Stimulated activated CD8-positive, alpha-beta memory T cell treated with anti-CD3 and anti-CD28 coated beads, Interleukin-2, amount 100 ng/mL, for 1 hour (primary cell): ENCODE data around the gene IL1F10.

ENCODE experiments used
- DNase-seq, 2 donors: peaks; one replicate each; pipeline ENCODE4 v3.0.0-alpha.2; 2020; ENCODE audit warnings: low read depth in 2 of 2

The IL1F10 gene

DNA sequence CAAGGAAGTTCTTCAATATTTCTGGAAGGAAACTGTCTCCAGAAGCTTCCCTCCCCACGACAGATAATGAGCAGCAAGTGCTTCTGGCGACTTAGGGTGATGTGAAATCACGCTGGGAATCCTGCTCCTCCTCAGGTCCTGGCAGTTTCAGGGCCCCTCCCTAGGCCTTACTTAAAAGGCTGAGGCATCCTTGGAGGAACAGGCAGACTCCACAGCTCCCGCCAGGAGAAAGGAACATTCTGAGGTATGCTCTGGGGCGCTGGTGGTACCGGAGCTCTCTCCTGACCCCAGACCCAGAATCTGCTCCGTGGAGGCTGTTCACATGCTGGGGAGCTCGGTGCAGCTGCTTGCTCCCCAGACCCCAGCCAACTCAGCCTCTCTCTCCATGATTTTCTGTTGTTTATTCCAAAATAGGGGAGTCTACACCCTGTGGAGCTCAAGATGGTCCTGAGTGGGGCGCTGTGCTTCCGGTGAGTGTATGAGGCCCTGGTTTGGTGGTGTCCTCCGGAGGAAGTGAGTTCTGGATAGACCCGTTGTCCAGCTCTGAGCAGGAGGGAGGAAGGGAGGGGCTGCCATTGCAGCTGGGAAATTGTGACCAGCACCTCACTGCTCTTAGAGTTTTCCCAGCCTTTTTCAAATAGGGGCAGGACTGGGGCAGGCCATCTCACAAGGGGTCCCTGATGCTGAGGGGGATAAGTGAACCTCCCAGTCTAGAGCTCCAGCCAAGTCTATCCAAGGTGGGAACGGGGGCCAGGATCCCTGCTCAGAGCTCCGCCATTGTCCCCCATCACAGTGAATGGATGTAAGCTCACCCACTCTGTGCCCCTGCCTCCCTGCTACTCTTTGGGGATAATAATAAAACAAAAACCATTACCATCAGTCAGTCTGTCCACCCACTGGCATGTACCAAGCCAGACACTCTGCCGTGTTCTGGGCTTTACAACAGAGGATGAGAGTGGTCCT, 8.5 kb upstream of the IL1F10 start, which contains the start of gene IL36RN:
IL36RN (plus strand) TSS at position 201 of the 963 bp plus-strand sequence; CDS start at position 442, 241 bp downstream.
- DNase-seq = no peak

GRCh38 chr2:113060396-113060795, 7.4 kb upstream of the IL1F10 start:
- no peak for DNase-seq

DNA sequence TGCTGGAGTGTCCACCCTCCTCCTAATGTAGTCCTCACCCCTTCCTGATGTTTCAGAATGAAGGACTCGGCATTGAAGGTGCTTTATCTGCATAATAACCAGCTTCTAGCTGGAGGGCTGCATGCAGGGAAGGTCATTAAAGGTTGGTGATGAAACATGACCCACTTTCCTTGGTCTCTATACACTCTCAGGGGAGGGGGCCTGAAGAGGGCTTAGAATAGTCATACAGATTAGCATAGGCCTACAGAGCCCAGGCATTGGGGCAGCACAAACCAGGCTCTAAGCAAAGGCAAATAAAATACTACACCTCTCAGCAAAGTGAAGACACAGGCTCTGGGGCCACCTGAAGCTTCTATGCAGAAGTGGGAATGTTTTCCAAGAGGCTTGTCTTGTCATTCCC, 7.0 kb upstream of the IL1F10 start:
- DNase-seq = no peak

DNA sequence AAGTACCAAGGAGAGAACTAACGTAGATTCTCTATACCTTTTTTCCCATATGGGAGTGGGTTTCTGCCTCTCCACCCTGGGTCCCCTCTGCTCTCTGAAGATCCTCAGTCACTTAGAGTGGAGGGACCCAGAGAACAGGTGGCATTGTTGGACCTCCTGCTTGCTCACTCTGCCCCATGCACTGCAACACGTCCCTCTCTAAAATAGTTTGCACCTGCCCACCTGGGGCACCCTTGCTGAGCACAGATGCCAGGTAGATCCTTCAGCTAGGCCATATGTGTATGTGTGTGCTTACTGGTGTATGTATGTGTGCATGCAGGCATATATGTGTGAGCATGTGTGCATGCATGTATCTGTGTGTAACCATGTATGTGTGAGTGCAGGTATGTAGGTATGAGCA, 6.5 kb upstream of the IL1F10 start:
- DNase-seq = no peak

- DNase-seq = no peak
Observed at GRCh38 chr2:113061896-113062770, 5.6 kb upstream of the IL1F10 start.

DNA sequence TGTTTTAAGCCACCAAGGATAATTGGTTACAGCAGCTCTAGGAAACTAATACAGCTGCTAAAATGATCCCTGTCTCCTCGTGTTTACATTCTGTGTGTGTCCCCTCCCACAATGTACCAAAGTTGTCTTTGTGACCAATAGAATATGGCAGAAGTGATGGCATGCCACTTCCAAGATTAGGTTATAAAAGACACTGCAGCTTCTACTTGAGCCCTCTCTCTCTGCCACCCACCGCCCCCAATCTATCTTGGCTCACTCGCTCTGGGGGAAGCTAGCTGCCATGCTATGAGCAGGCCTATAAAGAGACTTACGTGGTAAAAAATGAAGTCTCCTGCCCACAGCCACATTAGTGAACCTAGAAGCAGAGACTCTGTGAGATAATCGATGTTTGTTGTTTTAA, 3.5 kb upstream of the IL1F10 start:
- DNase-seq = no peak

- no peak for DNase-seq
Observed at GRCh38 chr2:113064898-113065297, 2.9 kb upstream of the IL1F10 start.

- no peak for DNase-seq
Observed at GRCh38 chr2:113068249-113068648, 479 bp downstream of the IL1F10 start.

GRCh38 chr2:113068706-113069485, 1.1 kb downstream of the IL1F10 start:
- no peak for DNase-seq

DNA sequence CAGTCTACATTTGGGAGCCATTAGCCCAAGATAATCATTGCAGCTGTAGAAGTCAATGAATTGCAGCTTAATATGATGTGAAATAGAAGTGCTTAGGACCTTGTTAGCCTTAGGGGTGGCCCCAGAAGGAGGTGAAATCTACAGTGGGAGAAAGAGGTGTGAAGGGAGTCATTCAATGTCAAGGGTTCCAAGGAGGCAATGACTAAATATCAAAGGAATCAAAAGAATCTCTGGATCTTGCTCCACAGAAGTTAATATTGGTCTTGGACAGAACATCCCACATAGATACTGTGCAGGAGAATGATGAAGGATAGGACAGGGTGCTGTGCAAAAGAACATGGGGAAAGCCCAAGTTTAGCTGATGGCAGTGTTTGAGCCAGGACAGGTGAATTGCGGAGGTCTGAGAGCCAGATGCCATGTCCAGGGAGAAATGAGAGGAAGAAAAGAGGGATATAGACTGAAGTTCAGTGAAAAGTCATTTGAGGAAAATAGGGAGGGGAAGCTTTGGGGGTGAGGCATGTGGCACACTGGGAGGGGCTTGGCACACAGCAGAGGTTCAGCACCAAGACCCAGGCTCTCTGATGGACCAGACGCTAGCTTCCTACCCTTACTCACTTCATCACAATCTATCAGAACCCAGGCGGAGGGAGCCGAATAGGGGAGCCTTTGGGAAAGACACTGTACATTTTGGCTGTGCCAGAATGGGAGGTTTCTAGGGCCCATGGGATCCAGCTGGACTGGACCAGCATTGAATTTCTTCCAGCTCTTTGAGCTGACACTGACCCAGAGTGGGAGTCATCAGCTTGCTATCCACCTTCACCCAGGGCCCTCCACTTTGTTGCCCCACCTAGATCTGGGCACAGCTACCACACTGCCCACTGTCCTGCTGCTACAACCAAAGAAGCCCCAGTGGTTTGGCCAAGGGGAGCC, 2.2 kb downstream of the IL1F10 start:
- DNase-seq = no peak

DNA sequence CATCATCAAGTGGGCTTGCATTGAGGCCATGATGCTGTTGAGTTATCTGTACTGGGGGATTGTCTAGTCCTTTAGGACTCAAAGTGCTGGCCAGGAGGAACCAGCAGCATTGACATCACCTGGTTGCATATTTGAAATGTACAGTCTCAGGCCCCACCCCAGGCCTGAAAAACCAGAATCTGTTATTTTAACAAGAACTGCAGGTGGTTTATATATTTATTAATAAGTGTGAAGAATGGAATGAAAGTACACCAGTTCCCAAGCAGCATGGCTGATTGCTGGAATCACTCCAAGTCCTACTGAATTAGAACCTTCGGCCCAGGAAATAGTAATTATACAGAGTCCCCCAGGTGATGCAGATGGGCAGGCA, 2.8 kb downstream of the IL1F10 start:
- DNase-seq = no peak

GRCh38 chr2:113072584-113072983, 4.8 kb downstream of the IL1F10 start:
- DNase-seq = no peak

DNA sequence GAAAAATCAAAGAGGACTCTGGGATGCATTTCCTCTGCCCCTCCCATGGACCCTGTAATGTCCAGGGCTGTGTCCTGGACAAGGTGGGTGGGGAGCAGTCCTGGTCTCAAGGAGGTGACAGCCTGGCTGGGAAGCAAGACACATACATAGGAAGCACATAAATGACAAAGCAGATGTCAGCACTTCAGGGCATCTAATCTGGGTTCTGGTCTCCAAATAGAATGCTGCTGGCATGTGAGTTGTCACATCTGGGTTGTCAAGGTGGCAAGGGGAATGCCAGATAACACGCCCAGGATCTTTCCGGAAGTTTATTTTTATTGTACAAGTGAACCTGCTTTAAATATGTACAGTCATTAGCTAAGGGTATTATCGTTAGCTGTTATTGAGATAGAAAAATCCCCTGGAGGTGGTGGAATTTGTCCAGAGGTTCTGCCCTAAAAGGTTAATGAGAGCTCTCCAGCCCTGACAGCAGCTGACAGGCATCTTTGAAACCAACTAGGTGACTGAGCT, 5.6 kb downstream of the IL1F10 start:
- no peak for DNase-seq

DNA sequence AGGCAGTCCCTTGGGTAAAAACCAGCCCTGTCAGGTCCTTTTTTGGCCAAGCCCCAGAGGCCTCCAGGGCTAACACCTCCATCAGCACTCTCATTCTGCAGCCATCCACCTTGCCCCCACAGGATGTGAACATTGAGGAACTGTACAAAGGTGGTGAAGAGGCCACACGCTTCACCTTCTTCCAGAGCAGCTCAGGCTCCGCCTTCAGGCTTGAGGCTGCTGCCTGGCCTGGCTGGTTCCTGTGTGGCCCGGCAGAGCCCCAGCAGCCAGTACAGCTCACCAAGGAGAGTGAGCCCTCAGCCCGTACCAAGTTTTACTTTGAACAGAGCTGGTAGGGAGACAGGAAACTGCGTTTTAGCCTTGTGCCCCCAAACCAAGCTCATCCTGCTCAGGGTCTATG, 7.3 kb downstream of the IL1F10 start:
- DNase-seq = no peak

GRCh38 chr2:113075600-113075999, 7.8 kb downstream of the IL1F10 start:
- DNase-seq = no peak

DNA sequence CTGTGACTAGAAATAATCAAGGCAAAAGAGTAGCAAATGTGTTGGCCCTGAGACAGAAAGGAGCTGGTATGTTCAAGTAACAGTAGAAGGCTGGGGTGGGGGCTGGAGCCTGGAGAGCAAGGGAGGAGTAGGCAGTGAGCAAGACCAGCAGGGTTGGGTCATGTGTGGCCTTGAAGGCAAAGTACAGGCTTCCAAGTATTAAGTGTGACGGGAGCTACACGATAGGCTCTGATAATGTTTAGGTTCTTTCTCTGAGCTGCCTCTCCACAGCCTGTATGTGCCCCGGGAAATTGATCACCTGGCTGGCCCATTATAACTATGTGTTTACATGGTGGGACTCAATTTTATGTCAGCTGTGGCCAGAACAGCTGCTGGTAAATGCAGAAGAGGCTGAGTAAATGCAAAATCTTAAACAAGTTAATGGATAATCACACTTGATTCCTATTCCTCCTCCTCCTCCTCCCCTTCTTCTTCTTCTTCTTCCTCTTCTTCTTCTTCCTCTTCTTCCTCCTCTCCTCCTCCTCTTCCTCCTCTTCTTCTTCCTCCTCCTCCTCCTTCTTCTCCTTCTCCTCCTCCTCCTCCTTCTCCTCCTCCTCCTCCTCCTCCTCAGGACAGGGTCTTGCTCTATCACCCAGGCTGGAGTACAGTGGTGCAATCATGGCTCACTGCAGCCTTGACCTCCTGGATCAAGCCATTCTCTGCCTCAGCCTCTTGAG, 9.3 kb downstream of the IL1F10 start:
- DNase-seq = no peak

DNA sequence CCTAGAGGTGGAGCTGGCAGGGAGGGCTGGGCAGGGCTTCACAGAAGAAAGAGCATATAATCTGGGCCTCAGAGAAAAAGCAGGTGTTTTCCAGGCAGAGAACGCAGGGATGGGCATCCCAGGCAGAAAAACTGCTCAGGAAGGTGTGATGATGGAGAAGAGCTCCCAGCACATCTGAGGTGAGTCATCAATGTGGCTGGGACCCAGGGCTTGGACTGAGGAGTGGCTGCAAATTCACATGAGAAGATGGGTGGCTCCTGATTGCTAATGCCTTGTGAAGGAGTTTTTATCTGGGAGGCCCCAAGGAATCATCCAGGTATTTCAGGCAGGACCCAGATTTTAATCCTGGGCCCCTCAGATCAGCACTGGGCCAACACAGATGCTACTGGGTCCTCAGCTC, 10.2 kb downstream of the IL1F10 start:
- no peak for DNase-seq

DNA sequence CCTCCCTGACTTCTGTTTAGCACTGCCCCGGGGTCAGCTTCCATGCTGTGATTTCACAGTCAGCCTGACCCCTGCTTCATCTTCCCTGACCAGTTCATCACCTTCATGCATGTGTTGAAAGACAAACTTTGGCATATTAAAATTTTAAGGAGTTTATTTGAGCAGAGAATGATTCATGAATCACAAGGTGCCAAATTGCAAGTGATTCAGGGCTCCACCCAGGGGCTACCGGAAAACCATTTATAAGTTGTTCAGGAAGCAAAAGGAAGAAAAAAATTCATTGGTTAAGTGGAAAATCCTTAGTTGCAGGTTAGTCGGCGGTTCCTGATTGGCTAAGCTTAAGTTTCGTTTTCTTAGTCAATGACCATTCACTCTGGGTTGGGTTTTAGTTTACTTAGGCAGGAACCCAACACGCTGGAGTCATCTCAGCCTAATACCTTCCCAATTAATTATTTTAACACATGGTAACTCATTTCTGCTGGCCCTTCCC, 10.6 kb downstream of the IL1F10 start:
- DNase-seq = no peak

DNA sequence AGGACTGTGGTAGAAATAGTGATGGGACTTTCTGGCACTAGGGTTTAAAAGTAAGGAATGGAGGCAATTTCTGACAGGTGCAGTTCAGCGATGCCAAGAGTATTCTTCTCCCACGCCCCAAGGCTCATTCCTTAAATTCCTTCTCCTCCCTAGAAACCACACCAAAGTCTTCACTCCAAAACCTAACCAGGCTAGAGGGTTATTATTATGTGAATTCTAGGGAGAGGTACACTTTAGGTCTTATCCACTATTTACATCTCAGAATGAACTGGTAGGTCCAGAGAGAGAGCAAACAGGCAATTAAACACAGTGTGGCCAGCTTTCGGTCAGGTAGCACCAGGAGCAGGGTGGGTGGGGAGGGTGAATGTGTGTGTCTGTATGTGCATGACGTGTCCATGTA, 11.4 kb downstream of the IL1F10 start:
- no peak for DNase-seq

DNA sequence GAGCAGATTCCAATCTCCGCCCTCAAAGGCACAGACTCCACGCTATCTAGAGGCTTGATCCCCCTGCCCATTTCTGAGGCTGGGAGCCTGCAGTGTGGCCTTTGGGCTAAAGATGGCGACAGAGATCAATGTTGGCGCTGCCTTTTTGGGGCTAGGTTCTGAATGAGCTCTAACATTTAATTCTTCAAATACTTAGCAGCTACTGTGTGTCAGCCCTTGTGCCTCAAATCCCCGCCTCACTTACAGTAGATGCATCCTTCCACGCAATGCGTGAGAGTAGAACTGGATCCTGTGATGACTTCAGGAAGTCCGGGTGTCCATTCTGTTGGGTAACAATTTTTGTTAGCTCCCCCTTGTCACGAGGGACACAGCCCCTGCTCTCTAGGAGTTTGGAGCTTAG, 12.4 kb downstream of the IL1F10 start:
- no peak for DNase-seq
